Stimulated activated CD4-positive, alpha-beta T cell treated with anti-CD3 and anti-CD28 coated beads, Interleukin-15, amount 100 ng/mL, for 1 hour (primary cell): Measurements from ENCODE around the gene RAB25.
"Not testable (repeated sequence)": the region's sequence is repeated elsewhere in the genome, so short reads cannot be mapped to it uniquely, and the experiment has no call there.

ENCODE experiments used
- DNase-seq, 2 donors: peaks; one replicate each; pipeline ENCODE4 v3.0.0-alpha.2; 2020; ENCODE audit warnings: low read depth in 1 of 2, low spot score in 1 of 2

RAB25 gene

DNA sequence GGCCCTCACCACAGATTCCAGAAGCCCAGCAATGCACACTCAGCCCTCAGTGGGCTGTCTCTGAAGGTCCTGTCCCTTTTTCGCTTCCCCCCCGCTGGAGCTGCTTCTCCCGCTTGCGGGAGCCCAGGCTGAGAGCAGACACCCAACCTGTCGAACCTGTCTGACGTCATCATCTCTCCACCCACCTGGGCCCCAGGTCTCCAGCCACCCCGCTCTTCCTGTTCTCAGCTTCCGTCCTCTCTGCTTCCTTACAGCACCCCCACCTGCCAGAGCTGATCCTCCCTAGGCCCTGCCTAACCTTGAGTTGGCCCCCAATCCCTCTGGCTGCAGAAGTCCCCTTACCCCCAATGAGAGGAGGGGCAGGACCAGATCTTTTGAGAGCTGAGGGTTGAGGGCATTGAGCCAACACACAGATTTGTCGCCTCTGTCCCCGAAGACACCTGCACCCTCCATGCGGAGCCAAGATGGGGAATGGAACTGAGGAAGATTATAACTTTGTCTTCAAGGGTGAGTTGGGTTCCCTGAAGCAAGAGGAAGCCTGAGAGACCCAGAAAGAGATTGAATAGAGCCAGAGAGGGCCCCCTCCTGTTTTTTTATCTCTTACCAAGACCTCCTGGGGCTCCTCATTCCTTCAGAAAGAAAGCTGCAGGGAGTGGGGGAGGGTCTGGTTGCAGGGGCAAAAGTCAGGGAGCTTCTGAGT lies at the start of gene RAB25:
RAB25 (plus strand) TSS at position 224 of the 700 bp plus-strand sequence; CDS start at position 465, 241 bp downstream.
- no peak for DNase-seq

DNA sequence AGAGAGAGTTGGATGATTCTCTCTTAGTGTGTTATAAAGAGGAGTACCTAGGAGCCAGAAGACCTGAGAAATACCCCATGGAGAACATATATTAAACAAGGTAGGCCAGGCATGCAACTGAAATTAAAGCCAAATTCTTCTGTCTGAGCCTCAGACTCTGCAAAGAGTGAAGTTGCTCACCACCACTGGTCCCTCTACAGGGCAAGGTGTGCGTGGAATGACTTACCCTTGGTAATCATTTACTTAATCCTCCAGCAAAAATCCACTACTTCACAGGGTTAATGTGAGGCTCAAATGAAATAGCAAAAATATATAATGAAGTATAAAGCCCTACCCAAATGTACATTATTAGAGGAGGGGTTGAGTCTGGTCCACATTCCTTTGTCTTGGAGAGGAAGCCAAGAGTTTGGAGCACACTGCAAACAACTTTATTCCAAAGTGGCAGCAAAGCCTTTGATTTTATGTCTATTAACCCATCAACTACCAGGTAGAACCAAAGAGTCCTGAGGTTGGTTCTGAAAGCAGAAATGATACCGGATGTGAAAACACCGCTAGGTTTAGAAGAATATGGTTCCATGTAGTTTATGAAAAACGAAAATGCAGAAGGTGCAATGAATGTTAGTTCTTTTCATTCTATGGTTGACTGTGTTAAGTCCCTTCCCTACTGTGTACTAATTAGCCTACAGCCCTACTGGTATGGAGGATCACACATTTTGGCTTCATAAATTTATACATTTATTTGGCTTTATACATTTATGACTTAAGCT lies 48.7 kb upstream of the RAB25 start:
- no peak for DNase-seq

DNA sequence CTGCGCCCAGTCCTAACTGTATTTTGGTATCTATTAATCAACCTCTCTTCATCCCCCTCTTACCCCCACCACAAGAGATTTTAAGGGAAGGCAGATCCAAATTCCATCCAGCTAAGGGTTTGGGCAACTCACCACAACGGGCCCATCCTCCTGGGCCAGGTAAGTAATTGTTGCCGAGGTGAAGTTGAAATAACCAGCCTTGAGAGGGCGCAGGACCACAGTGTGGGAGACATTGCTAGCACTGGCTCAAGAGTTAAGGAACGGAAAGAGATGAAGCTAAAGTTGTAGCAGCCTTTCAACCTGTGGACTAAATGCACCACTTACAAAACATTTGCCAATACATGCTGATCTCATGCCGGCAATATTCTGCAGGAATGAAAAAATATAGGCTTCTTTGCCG lies 46.1 kb upstream of the RAB25 start:
- no peak for DNase-seq

DNA sequence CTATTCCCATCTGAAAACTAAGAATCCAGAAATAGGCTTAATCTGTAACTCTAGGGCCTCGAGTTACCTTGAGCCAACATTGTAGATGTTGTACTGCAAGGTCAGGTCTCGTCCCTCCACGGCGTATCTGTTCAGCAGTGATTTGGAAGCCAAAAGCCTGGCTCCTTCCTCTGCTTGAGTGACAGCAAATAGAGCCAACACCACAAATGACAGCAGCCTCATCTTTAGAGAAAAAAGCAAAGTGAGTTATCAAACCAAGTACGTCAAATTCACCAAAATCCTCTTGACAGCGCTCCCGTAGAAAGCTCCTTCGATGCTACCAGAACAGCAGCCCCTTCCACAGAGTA lies 41.0 kb upstream of the RAB25 start:
- no peak for DNase-seq

DNA sequence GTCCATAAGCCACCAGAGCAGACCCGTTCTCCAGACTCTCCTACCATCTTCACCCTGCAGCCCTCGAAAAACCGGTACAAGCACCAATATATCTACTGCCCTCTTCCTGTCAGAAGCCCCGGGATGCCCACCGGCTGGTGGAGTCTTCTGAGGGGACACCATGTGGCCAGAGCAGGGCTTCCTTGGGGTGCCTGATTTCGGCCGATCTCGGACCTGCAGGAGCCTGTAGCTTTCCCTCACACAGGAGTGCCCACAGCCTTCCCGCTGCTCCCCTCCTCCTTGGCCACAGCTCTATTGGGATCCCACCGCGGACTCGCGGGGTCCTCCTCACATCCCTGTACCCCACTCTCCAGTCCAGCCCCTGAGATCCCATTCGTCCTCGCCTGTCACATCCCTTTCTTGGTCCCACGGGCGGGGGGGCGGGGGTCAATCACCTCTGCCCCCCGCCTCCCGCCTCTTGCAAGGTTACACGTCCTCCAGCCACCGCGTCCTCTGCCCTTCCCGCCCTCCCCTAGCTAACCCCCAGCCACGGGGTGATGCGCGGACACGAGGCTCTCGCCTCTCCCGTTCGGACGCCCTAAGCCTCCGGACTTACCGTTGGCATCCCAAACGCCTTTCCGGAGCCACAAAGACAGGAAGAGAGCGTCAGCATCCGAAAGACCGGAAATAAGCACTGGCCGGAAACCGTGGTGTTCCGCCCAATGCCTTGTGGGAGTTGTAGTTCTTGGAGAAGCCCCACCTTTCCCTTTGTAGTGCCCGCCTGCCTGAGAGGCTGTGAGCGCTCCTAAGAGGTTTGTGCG lies 40.5 kb upstream of the RAB25 start, which contains the start of gene SSR2:
SSR2 (minus strand) TSS at position 659 of the 800 bp plus-strand sequence. CDS start 784 bp downstream, outside the sequence.
- peak; percentile 56 to 67 for DNase-seq

DNA sequence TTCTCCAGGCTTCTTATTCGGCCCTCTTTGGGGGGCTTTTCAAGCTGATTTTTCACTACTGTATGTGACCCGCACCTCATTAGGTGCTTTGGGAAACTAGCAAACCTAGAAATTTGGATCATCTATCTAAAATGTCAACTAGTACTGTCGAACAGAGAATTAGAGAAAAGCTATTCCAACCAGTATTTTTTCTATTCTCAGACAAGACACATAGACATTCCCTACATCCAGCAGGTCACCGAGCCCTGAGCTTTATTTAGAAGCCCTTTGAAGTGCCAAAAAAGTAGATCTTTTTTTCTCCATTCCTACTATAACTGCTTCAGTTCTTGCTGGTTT lies 39.9 kb upstream of the RAB25 start:
- DNase-seq = no peak

DNA sequence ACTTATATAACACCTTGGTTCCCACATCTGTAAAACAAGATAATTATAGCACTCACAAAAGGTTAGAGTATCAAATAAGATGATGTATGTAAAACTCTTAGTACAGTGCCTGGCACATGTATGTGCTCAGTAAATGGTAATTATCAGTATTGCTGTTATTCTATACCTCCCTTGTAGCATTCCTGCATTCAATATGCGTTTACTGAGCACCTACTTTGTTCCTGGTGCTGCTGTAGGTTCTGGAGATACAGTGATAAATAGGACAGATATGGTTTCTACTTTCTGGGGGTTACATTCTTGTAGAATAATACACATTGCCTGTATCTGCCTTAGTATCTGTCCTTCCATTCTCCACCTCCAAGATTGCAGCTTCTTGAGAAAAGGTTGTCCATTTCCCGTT lies 39.0 kb upstream of the RAB25 start:
- no peak for DNase-seq

DNA sequence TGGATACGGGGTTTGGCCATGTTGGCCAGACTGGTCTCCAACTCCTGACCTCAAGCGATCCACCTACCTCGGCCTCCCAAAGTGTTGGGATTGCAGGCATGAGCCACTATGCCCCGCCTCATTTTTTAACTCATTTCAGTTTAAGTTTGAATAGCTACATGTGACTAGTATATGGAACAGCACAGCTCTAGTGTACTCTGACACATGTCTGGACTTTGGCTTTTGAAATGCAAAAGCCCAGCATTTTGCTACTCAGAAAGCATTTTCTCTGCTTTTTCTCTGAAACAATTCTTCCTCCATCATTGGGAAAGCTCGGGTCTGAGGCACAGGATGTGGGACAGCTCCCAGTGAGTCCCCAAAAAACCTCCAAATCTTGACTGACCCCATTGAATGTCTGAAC lies 36.2 kb upstream of the RAB25 start:
- DNase-seq = no peak

DNA sequence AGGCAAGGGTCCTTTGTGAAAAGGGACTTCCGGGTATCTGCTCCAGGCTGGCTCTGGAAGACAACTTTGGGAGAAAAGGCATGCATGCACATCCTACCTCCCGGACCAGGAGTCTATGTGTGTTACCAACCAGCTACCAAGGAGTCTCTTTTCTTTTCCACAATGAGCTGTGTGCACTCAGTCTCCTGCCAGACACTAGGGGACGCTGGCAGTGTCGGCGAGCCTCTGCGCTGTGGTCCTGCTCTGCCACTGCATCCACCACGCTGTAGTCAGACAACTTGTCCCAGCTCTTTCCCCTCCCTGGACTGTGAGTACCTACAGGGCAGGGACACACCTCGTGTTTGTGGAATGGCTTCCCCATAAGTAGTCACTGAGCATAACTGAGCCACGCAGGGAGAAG lies 35.1 kb upstream of the RAB25 start:
- no peak for DNase-seq

DNA sequence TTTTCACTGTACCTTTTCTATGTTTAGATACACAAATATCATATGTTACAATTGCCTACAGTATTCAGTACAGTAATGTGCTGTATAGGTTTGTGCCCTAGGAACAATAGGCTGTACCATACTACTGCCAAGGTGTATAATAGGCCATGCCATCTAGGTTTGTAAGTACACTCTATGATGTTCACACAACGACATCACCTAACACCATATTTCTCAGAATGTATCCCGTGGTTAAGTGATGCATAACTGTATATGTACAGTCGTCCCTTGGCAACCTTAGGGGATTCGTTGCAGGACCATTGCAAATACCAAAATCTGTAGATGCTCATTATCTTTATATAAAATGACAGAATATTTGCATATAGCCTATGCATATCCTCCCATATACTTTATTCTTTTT lies 34.4 kb upstream of the RAB25 start:
- no peak for DNase-seq

DNA sequence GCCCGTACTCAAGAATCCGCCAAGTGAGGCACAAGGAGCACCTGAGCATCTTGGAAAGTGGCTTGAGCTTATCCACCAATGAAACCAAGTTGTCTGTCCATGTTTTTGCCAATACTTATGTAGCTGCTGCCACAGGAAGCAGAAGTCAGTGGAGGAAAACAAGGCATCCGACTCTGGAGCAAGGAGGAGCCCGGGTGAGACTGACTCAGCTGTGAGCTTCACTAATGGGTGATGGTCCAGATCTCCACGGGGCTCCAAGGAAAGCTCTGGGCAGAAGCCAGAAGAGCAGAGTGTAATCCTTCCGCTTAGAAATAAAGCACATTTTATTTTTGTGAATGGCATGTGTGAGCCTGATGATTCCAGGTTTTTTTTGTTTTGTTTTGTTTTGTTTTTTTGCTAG lies 27.9 kb upstream of the RAB25 start:
- no peak for DNase-seq

DNA sequence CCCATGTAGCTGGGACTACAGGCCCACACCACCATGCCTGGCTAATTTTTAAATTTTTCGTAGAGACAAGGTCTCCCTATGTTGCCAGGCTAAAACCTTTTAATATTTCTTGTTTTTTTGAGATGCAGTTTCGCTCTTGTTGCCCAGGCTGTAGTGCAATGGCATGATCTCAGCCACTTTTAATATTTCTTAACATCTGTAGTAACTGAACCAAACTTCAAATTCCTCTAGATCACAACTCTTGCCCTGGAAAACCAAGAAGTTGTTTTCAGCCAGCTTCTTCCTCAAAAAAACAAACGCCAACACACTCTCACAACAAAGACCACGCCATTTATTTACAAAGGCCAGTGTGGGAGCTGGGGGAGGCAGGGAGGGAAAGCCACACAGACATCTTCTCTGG lies 26.0 kb upstream of the RAB25 start:
- DNase-seq = not testable (repeated sequence)

DNA sequence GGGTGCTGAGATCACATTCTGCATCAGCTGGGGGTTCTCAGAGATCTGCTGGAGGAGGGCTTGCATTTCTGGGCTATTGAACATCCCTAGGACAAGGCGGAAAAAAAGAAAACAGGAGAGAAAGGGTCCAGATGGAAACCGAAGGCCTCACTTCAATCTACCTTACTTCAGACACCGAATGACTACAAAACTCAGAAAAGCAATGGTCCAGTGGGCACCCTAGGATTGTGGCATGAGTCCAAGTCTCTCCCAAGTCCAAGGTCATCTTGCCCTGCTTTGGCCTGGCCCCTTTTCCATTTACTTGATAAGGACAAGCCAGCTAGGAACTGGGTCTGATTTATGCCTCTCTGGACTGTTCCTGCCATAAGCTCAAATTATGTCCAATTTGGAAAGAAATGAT lies 18.1 kb upstream of the RAB25 start:
- no peak for DNase-seq

DNA sequence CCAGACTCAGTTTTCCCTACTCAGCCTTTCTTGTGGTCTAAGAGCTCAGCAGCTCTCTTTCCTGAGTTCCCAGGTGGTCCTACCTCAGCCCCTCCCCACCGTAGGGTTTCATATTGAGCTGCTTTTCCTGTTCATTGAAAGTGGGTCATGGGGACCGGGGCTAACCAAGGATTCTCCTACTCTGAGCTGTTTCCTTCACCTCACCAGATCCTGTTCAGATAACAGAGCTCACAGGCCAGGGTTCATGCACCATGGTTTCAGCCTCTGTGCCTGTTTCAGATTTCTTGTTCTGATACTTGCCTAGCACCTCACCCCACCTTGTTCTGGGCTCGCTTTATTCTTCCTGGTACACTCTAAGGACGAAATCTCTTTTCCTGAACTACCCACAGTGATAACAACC lies 15.9 kb upstream of the RAB25 start:
- no peak for DNase-seq

DNA sequence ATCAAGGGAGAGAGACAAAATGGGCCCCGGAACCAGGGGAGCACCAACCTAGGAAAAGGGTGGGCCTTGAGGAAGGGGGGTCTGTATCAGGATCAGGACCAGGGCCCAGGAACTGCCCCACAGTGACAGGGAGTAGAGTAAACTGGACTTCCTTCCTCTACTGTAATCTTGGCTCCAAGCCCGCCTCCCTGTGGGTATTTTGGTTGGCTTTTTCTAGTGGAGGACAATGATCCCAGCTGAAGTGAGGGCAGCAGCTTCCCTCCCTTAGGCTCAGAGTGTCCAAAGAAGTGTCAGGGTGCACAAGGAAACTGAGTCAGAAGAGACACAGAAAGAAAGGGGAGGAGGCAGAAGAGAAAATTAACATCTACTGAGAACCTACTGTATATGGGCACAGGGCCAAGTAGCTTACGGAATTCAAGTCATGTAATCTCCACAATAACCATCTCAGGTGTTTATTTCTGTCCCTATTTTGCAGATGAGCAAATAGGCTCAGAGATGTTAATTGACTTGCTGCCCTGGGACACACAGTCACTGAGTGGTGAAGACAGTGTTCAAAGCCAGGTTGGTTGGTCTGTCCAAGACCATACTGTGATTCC lies 12.2 kb upstream of the RAB25 start:
- no peak for DNase-seq

DNA sequence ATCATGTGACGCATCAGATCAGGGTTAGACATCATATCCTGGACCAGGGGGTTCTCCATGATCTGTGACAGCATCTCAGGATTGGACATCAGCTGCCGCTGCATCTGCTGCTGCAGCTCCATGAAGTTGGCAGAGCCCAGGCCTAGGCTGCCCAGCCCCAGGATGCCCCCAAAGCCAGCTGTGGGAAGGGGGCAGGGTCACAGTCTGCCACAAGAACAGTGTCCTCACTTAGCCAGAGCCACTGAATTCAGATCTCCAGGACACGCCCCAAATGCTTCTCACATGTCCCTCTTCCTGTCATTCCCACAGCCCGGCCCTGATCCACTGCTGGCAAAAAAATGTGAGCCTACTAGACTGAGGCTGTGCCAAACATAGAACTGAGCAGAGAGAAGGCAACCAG lies 10.6 kb upstream of the RAB25 start:
- no peak for DNase-seq

DNA sequence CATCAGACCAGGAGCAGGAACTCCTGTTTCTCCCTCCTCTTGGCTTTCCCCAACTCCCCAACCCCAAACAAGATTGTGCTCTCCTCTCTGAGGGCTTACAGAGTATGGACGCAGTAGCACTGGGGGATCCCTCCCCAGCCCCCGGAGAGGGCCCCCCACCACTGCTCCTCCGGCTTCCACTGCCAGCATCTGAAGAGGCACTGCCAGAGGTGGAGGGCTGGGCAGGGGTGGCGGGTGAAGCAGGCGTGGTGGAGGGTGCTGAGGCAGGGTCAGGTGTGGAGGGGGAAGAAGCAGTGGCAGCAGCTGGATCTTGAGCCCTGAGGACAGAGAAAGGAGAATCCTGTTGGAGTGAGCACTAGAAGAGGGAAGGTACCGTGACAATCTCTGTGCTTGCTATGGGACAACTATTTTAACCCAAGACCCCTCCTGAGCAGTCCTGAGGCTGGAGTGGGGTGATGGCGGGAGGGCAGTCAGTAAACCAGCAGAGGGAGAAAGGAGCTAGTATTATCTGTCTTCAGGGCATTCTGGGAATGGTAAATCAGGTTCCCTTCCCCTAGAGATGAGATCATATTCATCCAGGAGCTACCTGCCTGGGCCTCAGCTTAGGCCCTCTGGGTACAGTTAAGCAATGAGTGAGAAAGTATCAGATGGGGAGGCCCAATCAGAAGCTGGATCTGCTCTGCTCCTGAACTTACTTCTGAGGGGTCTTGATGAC lies 9.8 kb upstream of the RAB25 start:
- DNase-seq = no peak

DNA sequence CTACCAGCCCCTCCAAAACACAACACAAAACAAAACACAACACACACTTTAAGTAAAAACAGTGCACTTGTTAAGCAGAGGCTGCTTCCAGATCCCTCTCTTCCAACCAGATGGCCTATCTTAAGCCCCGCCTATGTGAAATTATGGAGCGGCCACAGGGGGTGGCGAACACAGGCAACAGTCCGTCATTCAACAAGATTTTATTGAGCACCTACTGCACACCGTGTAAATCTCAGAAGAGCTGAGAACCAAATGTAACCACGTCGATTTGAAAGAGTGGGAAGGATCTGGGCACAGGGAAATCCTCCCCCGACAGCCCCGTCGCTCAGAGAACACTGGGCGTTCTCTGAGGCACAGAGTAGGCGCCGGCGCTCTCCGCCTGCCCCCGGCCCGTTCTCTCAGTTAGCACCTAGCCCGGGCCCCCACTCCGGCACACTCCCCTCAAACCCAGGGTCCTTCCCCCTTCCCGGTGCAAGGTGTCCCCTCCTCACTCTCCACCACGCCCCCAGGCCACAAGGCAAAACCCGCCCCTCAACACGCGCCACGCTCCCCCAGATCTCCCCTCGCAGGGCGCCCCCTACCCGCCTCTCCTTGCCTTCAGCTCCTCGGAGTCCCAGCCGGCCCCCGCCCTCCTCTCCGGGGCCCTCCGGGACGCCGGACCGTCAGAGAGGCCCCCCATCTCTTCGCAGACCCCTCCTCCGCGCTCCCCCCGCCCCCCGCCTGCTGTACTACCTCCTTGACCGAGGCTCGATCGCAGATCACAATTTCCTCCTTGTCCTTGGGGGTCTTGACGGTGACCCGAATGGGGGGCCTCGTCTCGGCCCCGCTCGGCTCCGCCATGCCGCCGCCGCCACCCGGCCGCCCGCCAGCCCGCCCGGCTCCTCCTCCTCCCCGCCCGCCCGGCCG lies 7.8 kb upstream of the RAB25 start:
- peak; percentile 39 to 60 for DNase-seq

DNA sequence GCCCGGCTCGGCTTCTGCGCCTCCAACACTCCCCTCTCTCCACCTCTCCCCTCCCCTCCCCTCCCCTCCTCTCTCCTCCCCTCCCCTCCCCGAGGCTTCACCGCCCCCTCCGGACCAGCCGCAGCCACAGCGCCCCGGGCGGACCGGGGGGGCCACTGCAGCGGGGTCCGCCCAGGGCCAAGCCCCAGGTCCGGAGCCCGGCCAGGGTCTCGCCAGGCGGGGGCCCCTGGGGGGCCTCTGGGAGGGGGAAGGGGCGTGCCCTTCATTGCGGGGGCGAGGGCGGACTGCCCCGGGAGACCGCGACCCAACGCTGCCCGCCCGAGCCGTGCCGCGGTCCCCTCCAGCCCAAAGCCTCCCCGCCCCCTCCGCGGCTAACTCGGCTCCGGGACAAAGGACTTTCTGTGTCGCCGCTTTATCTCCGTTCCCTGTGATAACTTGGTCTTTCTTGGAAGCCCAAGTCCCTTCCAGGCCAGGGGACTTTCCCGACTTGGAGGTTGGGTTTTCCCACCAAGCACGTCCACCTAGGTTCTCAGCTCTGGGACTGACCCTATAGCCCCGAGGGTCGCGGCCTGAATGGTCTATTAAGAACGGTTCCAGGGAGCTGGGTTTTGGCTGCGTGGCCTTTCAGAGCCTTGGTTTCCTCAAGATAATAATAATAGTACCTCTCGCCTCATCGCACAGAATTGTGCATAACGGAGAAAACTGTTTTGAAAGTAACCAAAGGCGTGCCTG lies 7.0 kb upstream of the RAB25 start, which contains the start of gene UBQLN4:
UBQLN4 (minus strand) TSS at position 31 of the 732 bp plus-strand sequence. CDS start 97 bp downstream, outside the sequence.
- peak; percentile 74 for DNase-seq
